Prostate gland (tissue), 2 donors: Measurements from ENCODE around the gene THRAP3. TPM values are rescaled to one million over a fixed set of nuclear protein-coding genes. Genes with fewer than 3 reads are reported as not detected.

ENCODE experiments used
- DNase-seq: peaks from one replicate; pipeline ENCODE4 v3.0.0-alpha.2; 2019; ENCODE audit warnings: low spot score
- H3K27ac ChIP-seq, 2 donors: fragments of 200-600 bp; sonication (generic); 2 replicates each; pipeline ENCODE4 v1.5.1; 2017 to 2019
- H3K27me3 ChIP-seq: fragments of 200-600 bp; sonication (generic); replicated peaks from 2 replicates; pipeline ENCODE4 v1.5.1; 2019; ENCODE audit not compliant: insufficient read depth
- H3K36me3 ChIP-seq, 2 donors: fragments of 200-600 bp; sonication (generic); 1 replicate in 1 of 2; 2 replicates in 1 of 2; pipeline versions ENCODE4 v1.5.1 to v1.8.1; 2017 to 2019
- H3K4me1 ChIP-seq: fragments of 200-600 bp; sonication (generic); replicated peaks from 2 replicates; pipeline ENCODE4 v1.5.1; 2019
- H3K4me3 ChIP-seq, 2 donors: fragments of 200-600 bp; sonication (generic); 2 replicates each; pipeline ENCODE4 v1.5.1; 2017 to 2019
- H3K9me3 ChIP-seq: fragments of 200-600 bp; sonication (generic); 2 replicates; pipeline ENCODE4 v1.5.1; 2017
- POLR2A ChIP-seq: fragments of 450-650 bp; IDR thresholded peaks from one replicate; pipeline ENCODE4 v1.6.1; 2016; ENCODE audit warnings: antibody characterized with exemption, mild to moderate bottlenecking
- POLR2AphosphoS5 ChIP-seq: sonication (generic); formaldehyde crosslinking; IDR thresholded peaks from one replicate; pipeline ENCODE4 v1.6.1; 2017; ENCODE audit warnings: antibody characterized with exemption
- WGBS: methylation state at CpG from one replicate; pipeline ENCODE4 v1.1.5; 2018; 5-methylcytosine and 5-hydroxymethylcytosine counted together
- intact Hi-C: fragments of 100-400 bp; cut with DNase I; formaldehyde crosslinking; loops from one replicate; pipeline ENCODE4 v1.14.2; 2022
- total RNA-seq, 2 donors: library from RNA; depleted of rRNA; stranded (reverse); fragments of >200 nt; gene quantifications; one replicate each; pipeline ENCODE4 v1.1.0, GENCODE V29; 2016
- TF ChIP-seq, protein P1 (sequence below), 4 experiments: fragments of 200-600 bp in 2 of 4; fragments of 450-650 bp in 2 of 4; sonication (generic) in 2 of 4; IDR thresholded peaks; 1 replicate in 3 of 4; 2 replicates in 1 of 4; pipeline ENCODE4 v1.5.1; 2016 to 2019; ENCODE audit warnings: antibody characterized with exemption in 4 of 4, mild to moderate bottlenecking in 2 of 4, moderate library complexity in 2 of 4

The THRAP3 gene
- total RNA-seq, 2 donors from 2014 or later: 100 to 123 TPM

- H3K27me3 ChIP-seq: no peaks in the 10 kb centered on the region
- 29% methylated on average over 13 of the region's 13 CpGs for WGBS
- peak; percentile 84 for DNase-seq
Observed at GRCh38 chr1:36199934-36200741, 24.1 kb upstream of the THRAP3 start.

GRCh38 chr1:36203027-36203553, 21.2 kb upstream of the THRAP3 start:
- Histone ChIP-seq H3K4me3 (no peak overlapping the region), H3K27me3 (no peaks in the 10 kb centered on the region), H3K4me1 (peaks cover 12% of the 10 kb centered on the region), H3K36me3 (no peaks in the 10 kb centered on the region), H3K9me3 (no peaks in the 10 kb centered on the region), H3K27ac (peak overlapping the region; percentile 72 to 82)
- 89% methylated on average over 3 of the region's 3 CpGs for WGBS
- intact Hi-C loops: no loop called here
- DNase-seq: no peak
- TF ChIP-seq, protein P1, sequence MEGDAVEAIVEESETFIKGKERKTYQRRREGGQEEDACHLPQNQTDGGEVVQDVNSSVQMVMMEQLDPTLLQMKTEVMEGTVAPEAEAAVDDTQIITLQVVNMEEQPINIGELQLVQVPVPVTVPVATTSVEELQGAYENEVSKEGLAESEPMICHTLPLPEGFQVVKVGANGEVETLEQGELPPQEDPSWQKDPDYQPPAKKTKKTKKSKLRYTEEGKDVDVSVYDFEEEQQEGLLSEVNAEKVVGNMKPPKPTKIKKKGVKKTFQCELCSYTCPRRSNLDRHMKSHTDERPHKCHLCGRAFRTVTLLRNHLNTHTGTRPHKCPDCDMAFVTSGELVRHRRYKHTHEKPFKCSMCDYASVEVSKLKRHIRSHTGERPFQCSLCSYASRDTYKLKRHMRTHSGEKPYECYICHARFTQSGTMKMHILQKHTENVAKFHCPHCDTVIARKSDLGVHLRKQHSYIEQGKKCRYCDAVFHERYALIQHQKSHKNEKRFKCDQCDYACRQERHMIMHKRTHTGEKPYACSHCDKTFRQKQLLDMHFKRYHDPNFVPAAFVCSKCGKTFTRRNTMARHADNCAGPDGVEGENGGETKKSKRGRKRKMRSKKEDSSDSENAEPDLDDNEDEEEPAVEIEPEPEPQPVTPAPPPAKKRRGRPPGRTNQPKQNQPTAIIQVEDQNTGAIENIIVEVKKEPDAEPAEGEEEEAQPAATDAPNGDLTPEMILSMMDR (IDR thresholded peaks at IDR 0.05): no peak
- TF ChIP-seq POLR2A (no peak), POLR2AphosphoS5 (no peak)

More at GRCh38 chr1:36199934-36200741, 24.1 kb upstream of the THRAP3 start:
- Histone ChIP-seq H3K9me3 (no peaks in the 10 kb centered on the region), H3K36me3 (no peaks in the 10 kb centered on the region), H3K27ac (peak overlapping the region; percentile 72 to 82), H3K4me1 (peaks cover 12% of the 10 kb centered on the region), H3K4me3 (no peak overlapping the region)
- intact Hi-C loops: no loop called here
- TF ChIP-seq, protein P1 (IDR thresholded peaks at IDR 0.05): peak in 1 of 4 experiments; percentile 35
- peak; percentile 94 for TF ChIP-seq POLR2AphosphoS5
- TF ChIP-seq POLR2A: no peak

GRCh38 chr1:36203554-36204346, 20.5 kb upstream of the THRAP3 start:
- no peaks in the 10 kb centered on the region for H3K27me3 ChIP-seq
- intact Hi-C loops: no loop called here
- H3K4me3 ChIP-seq: no peak overlapping the region
- DNase-seq: no peak
- no peaks in the 10 kb centered on the region for H3K36me3 ChIP-seq
- H3K9me3 ChIP-seq: no peaks in the 10 kb centered on the region
- TF ChIP-seq, protein P1 (IDR thresholded peaks at IDR 0.05): no peak
- TF ChIP-seq POLR2AphosphoS5 (no peak), POLR2A (no peak)
- peaks cover 12% of the 10 kb centered on the region for H3K4me1 ChIP-seq
- 36% methylated on average over 10 of the region's 10 CpGs for WGBS
- H3K27ac ChIP-seq: peak overlapping the region; percentile 72 to 82

GRCh38 chr1:36204347-36204909, 19.8 kb upstream of the THRAP3 start:
- Histone ChIP-seq H3K9me3 (no peaks in the 10 kb centered on the region), H3K4me3 (no peak overlapping the region), H3K27ac (peak overlapping the region; percentile 72 to 82), H3K4me1 (peaks cover 12% of the 10 kb centered on the region), H3K36me3 (no peaks in the 10 kb centered on the region), H3K27me3 (no peaks in the 10 kb centered on the region)
- no peak for TF ChIP-seq POLR2A
- TF ChIP-seq POLR2AphosphoS5: no peak
- TF ChIP-seq, protein P1 (IDR thresholded peaks at IDR 0.05): no peak
- DNase-seq: peak; percentile 59
- 59% methylated on average over 6 of the region's 6 CpGs for WGBS
- intact Hi-C loops: no loop called here
